Lower leg skin (tissue), 4 donors: Measurements from ENCODE around the gene MTHFD1L. TPM values are rescaled to one million over a fixed set of nuclear protein-coding genes. Genes with fewer than 3 reads are reported as not detected.
A peak's percentile ranks its signal among the peaks of the same experiment; 100 is the strongest.

Source experiments
- DNase-seq, 2 donors: peaks; one replicate each; pipeline ENCODE4 v3.0.0-alpha.2; 2019; ENCODE audit warnings: low spot score in 2 of 2
- H3K4me3 ChIP-seq: fragments of 200-600 bp; sonication (generic); 2 replicates; pipeline ENCODE4 v1.5.1; 2017; ENCODE audit warnings: mild to moderate bottlenecking, low read depth; ENCODE audit not compliant: poor library complexity, severe bottlenecking
- POLR2A ChIP-seq, 2 donors: fragments of 450-650 bp; IDR thresholded peaks; one replicate each; pipeline ENCODE4 v1.6.1; 2016 to 2017; ENCODE audit warnings: antibody characterized with exemption in 2 of 2, mild to moderate bottlenecking in 1 of 2, moderate library complexity in 1 of 2
- WGBS, 2 donors: methylation state at CpG; one replicate each; pipeline ENCODE4 v1.1.5; 2018; 5-methylcytosine and 5-hydroxymethylcytosine counted together
- intact Hi-C: fragments of 100-400 bp; cut with DNase I; formaldehyde crosslinking; loops from one replicate; pipeline ENCODE4 v1.15.0; 2023; ENCODE audit warnings: low total_unique reads
- total RNA-seq, 4 donors: library from RNA; depleted of rRNA; stranded (reverse); fragments of >200 nt; gene quantifications; one replicate each; pipeline ENCODE4 v1.1.0, GENCODE V29; 2016
- TF ChIP-seq, protein P1 (sequence below), 3 donors: fragments of 450-650 bp; IDR thresholded peaks; one replicate each; pipeline ENCODE4 v1.5.1; 2016; ENCODE audit warnings: antibody characterized with exemption in 3 of 3, mild to moderate bottlenecking in 3 of 3, moderate library complexity in 2 of 3

Gene MTHFD1L
- total RNA-seq, 4 donors from 2014 or later, result 2.1 to 7.1 (median 4.4) TPM

DNA sequence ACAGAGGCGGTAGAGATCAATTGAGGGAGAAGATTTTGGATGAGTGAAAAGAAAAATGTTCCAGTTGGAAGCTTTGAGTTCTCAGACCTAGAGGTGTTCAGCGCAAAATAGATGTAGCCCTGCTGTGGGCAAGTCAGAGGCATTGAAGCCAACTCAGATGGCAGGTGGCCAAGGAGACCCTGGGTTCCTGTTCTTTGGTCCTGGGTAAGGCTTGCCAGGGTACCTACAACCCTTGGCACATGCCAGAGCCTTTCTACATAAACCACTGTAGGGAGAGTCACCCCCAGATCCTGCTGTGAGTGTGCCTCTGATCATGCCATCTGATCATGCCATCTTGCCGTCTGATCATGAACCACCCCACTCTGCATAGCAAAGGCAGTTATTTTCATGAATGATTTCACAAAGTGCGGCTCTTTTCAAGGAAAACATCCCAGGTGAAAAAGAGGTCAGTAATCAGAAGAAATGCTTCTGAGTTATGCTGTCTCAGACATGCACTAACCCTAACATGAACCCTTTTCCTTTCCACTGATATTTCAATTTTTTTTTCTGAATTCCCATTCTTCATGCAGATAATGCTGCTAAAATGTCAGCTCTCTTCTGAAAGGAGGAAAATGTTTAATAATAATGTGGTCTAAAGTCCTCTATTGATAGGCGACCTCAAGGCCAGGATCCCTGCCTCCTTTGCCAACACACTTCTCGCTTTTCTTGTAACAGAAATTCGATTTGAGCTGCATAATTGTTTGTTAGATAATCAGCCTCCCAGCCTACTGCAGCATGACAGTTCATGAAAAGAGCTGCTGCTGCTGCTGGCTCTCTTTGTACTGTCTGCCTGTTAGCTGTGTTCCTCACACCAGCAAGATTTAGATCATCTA is 153.6 kb downstream of the MTHFD1L start:
- DNase-seq, result peak in 1 of 2 donors; percentile 48
- WGBS, 2 donors, result 75 to 86% methylated on average over 7 of the region's 7 CpGs
- intact Hi-C loops, result no loop called here

GRCh38 chr6:151021896-151022295 is 156.4 kb downstream of the MTHFD1L start:
- H3K4me3 ChIP-seq, result no peak overlapping the region
- WGBS, 2 donors, result 55 to 82% methylated on average over 4 of the region's 4 CpGs
- no peak for TF ChIP-seq POLR2A (IDR thresholded peaks at IDR 0.05)
- TF ChIP-seq, protein P1, sequence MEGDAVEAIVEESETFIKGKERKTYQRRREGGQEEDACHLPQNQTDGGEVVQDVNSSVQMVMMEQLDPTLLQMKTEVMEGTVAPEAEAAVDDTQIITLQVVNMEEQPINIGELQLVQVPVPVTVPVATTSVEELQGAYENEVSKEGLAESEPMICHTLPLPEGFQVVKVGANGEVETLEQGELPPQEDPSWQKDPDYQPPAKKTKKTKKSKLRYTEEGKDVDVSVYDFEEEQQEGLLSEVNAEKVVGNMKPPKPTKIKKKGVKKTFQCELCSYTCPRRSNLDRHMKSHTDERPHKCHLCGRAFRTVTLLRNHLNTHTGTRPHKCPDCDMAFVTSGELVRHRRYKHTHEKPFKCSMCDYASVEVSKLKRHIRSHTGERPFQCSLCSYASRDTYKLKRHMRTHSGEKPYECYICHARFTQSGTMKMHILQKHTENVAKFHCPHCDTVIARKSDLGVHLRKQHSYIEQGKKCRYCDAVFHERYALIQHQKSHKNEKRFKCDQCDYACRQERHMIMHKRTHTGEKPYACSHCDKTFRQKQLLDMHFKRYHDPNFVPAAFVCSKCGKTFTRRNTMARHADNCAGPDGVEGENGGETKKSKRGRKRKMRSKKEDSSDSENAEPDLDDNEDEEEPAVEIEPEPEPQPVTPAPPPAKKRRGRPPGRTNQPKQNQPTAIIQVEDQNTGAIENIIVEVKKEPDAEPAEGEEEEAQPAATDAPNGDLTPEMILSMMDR (IDR thresholded peaks at IDR 0.05), result no peak
- DNase-seq, result peak in 1 of 2 donors; percentile 31
- intact Hi-C loops, result no loop called here

More for the DNA sequence above, 153.6 kb downstream of the MTHFD1L start:
- no peak overlapping the region for H3K4me3 ChIP-seq
- no peak for TF ChIP-seq POLR2A (IDR thresholded peaks at IDR 0.05)
- TF ChIP-seq, protein P1 (IDR thresholded peaks at IDR 0.05), result no peak

DNA sequence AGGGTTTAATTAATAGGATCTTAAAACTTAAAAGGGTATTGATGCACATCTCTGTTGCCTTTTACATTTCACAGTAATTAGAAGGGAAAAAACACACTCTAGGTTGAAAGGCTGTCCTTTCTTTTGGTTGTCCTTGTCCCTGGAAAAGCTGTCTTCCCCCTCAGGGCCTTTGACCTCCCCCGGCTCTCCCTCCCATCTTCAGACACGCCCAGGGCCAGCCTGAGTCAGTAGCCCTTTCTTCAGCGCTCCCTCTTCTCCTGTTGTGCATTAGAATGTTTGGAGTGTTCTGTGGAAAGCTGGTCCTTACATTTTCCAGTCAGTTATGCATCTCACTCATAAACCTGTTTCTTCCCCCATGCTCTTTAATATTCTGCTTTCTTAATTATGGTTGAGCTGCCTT is 157.0 kb downstream of the MTHFD1L start:
- TF ChIP-seq, protein P1 (IDR thresholded peaks at IDR 0.05), result no peak
- no peak for TF ChIP-seq POLR2A (IDR thresholded peaks at IDR 0.05)
- DNase-seq, result peak in 1 of 2 donors; percentile 77
- H3K4me3 ChIP-seq, result no peak overlapping the region
- WGBS, 2 donors, result 72 to 88% methylated on average over 3 of the region's 3 CpGs
- intact Hi-C loops, result no loop called here

DNA sequence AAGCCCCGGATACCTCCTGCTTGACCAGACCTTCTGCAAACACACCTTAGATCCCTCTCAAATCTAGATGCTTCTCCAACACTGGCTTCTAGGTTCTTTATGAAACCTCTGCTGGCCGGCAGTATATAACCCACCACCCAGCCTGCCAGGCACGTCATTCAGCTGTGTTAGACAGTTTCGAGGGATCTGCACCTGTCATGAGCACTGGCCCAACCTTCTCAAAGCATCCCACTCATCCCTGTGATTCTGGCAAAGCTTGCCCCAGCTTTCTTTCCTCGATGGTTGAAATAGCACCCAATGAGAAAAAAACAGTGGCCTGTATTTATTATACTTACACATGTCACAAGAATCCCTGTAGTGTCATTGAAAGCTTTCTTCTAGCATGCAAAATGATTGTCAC is 157.8 kb downstream of the MTHFD1L start:
- DNase-seq, result no peak
- no peak for TF ChIP-seq POLR2A (IDR thresholded peaks at IDR 0.05)
- TF ChIP-seq, protein P1 (IDR thresholded peaks at IDR 0.05), result no peak
- intact Hi-C loops, result no loop called here
- WGBS, 2 donors, result 93 to 98% methylated on average over 5 of the region's 5 CpGs
- H3K4me3 ChIP-seq, result no peak overlapping the region

- intact Hi-C loops, result no loop called here
- 84 to 91% methylated on average over 7 of the region's 7 CpGs for WGBS, 2 donors
- DNase-seq, result peak in 1 of 2 donors; percentile 40
- TF ChIP-seq POLR2A (IDR thresholded peaks at IDR 0.05), result no peak
- TF ChIP-seq, protein P1 (IDR thresholded peaks at IDR 0.05), result no peak
- no peak overlapping the region for H3K4me3 ChIP-seq
Observed at GRCh38 chr6:151024597-151024996, 159.1 kb downstream of the MTHFD1L start.
